GM12874 (cell line): Measurements from ENCODE around the gene RSPH1.

Experiments
- CTCF ChIP-seq: IDR thresholded peaks from 2 replicates; pipeline ENCODE4 v1.5.1; 2011; ENCODE audit warnings: low read depth, mild to moderate bottlenecking, control low read depth, low read length, moderate library complexity; ENCODE audit not compliant: insufficient read depth

Gene RSPH1

GRCh38 chr21:42448686-42449085 lies 47.3 kb downstream of the RSPH1 start:
- no peak for TF ChIP-seq CTCF

GRCh38 chr21:42447732-42448131 lies 48.3 kb downstream of the RSPH1 start:
- TF ChIP-seq CTCF: no peak

- no peak for TF ChIP-seq CTCF
Measured at GRCh38 chr21:42447182-42447581, 48.8 kb downstream of the RSPH1 start.

GRCh38 chr21:42446531-42446930 lies 49.5 kb downstream of the RSPH1 start:
- no peak for TF ChIP-seq CTCF

GRCh38 chr21:42445311-42445710 lies 50.7 kb downstream of the RSPH1 start:
- no peak for TF ChIP-seq CTCF

- no peak for TF ChIP-seq CTCF
Measured at GRCh38 chr21:42444745-42445059, 51.3 kb downstream of the RSPH1 start.

- TF ChIP-seq CTCF: no peak
Measured at GRCh38 chr21:42443876-42444744, 51.9 kb downstream of the RSPH1 start.
